ENCODE measurements around the gene EPB42. TPM values are rescaled to one million over a fixed set of nuclear protein-coding genes. Genes with fewer than 3 reads are reported as not detected.

The EPB42 gene
- total and polyA plus RNA-seq, 2 donors (not counting 1 experiment from before 2014, with no cell fraction given) = not detected

- Mint-ChIP-seq H3K27ac (no peak overlapping the region), H3K9me3 (ENCODE audit: insufficient read depth) (no peaks in the 10 kb centered on the region), H3K27me3 (no peaks in the 10 kb centered on the region), H3K4me3 (no peak overlapping the region), H3K4me1 (peaks cover 36% of the 10 kb centered on the region)
- TF ChIP-seq CTCF (IDR thresholded peaks at IDR 0.05) (no peak), EZH2 (IDR thresholded peaks at IDR 0.05; ENCODE audit: borderline replicate concordance, insufficient read depth, low read depth, low read length, poor library complexity, severe bottlenecking) (no peak)
- Histone ChIP-seq H3K79me2 (ENCODE audit: control insufficient read depth, insufficient read depth, low read length) (peaks cover 56% of the 10 kb centered on the region), H3K4me3 (ENCODE audit: control extremely low read depth in 1 of 5, extremely low read depth in 1 of 5, insufficient read depth in 1 of 5, low read depth in 2 of 5, low read length in 4 of 5) (no peak overlapping the region), H3K4me1 (ENCODE audit: control insufficient read depth in 2 of 2, insufficient read depth in 2 of 2, low read length in 2 of 2) (peaks cover 21 to 26% of the 10 kb centered on the region in 2 donors), H3K4me2 (replicated peaks; ENCODE audit: low read depth, low read length, poor library complexity, severe bottlenecking) (no peak overlapping the region), H3K9ac (ENCODE audit: low read length) (no peak overlapping the region), H2AFZ (ENCODE audit: insufficient read depth, low read depth, low read length, poor library complexity, severe bottlenecking) (no peak overlapping the region), H3K27me3 (replicated peaks in 1 of 4; ENCODE audit: control extremely low read depth in 1 of 4, control insufficient read depth in 3 of 4, insufficient read depth in 4 of 4, low read length in 3 of 4) (no peaks in the 10 kb centered on the region), H3K9me3 (ENCODE audit: control extremely low read depth in 1 of 3, control insufficient read depth in 2 of 3, insufficient read depth in 1 of 3, low read length in 2 of 3) (no peaks in the 10 kb centered on the region), H3K36me3 (replicated peaks in 1 of 2; ENCODE audit: control extremely low read depth in 1 of 2, control insufficient read depth in 1 of 2, extremely low read depth in 1 of 2, insufficient read depth in 2 of 2, low read length in 1 of 2) (peaks cover 12 to 68% of the 10 kb centered on the region in 2 experiments), H3K27ac (ENCODE audit: low read length in 2 of 2) (no peak overlapping the region), H4K20me1 (ENCODE audit: control insufficient read depth, insufficient read depth, low read length, poor library complexity, severe bottlenecking) (peaks cover 52% of the 10 kb centered on the region)
- WGBS (ENCODE audit: insufficient coverage) = no CpG with 5 or more reads among the region's 1 CpG
- CTCF ChIA-PET = interaction anchor here (0.9 to 2.1 kb wide), 3 partner anchors 12 to 96 kb away, joined by 3 to 11 read pairs (median 4); no protein-coding TSS in a partner anchor
- DNase-seq = no peak
- intact Hi-C loops (cut with micrococcal nuclease) = no loop called here
- ATAC-seq (ENCODE audit: low read depth) = no peak
- POLR2A ChIA-PET = no interaction called here
Measured at GRCh38 chr15:43190178-43190577, 30.6 kb downstream of the EPB42 start.

GRCh38 chr15:43189296-43189695 is 31.5 kb downstream of the EPB42 start:
- POLR2A ChIA-PET = no interaction called here
- H3K27ac ChIP-seq (ENCODE audit: low read length in 2 of 2) = no peak overlapping the region
- TF ChIP-seq EZH2 (IDR thresholded peaks at IDR 0.05; ENCODE audit: borderline replicate concordance, insufficient read depth, low read depth, low read length, poor library complexity, severe bottlenecking) (no peak), CTCF (IDR thresholded peaks at IDR 0.05) (no peak)
- Mint-ChIP-seq H3K4me1 (peaks cover 42% of the 10 kb centered on the region), H3K4me3 (no peak overlapping the region), H3K27ac (no peak overlapping the region), H3K27me3 (no peaks in the 10 kb centered on the region), H3K9me3 (ENCODE audit: insufficient read depth) (no peaks in the 10 kb centered on the region)
- CTCF ChIA-PET = interaction anchor here (1.3 to 2.1 kb wide), 2 partner anchors 15 to 96 kb away, joined by 7 to 11 read pairs; no protein-coding TSS in a partner anchor
- no peaks in the 10 kb centered on the region for H3K9me3 ChIP-seq (ENCODE audit: control extremely low read depth in 1 of 3, control insufficient read depth in 2 of 3, insufficient read depth in 1 of 3, low read length in 2 of 3)
- H3K36me3 ChIP-seq (replicated peaks in 1 of 2; ENCODE audit: control extremely low read depth in 1 of 2, control insufficient read depth in 1 of 2, extremely low read depth in 1 of 2, insufficient read depth in 2 of 2, low read length in 1 of 2) = peaks cover 12 to 59% of the 10 kb centered on the region in 2 experiments
- H3K4me3 ChIP-seq (ENCODE audit: control extremely low read depth in 1 of 5, extremely low read depth in 1 of 5, insufficient read depth in 1 of 5, low read depth in 2 of 5, low read length in 4 of 5) = no peak overlapping the region
- WGBS (ENCODE audit: insufficient coverage) = 89% methylated on average over 1 of the region's 2 CpGs
- H4K20me1 ChIP-seq (ENCODE audit: control insufficient read depth, insufficient read depth, low read length, poor library complexity, severe bottlenecking) = peaks cover 52% of the 10 kb centered on the region
- DNase-seq (no peak), ATAC-seq (ENCODE audit: low read depth) (no peak)
- no peak overlapping the region for H3K9ac ChIP-seq (ENCODE audit: low read length)
- H2AFZ ChIP-seq (ENCODE audit: insufficient read depth, low read depth, low read length, poor library complexity, severe bottlenecking) = no peak overlapping the region
- no peaks in the 10 kb centered on the region for H3K27me3 ChIP-seq (replicated peaks in 1 of 4; ENCODE audit: control extremely low read depth in 1 of 4, control insufficient read depth in 3 of 4, insufficient read depth in 4 of 4, low read length in 3 of 4)
- H3K4me1 ChIP-seq (ENCODE audit: control insufficient read depth in 2 of 2, insufficient read depth in 2 of 2, low read length in 2 of 2) = peaks cover 21 to 32% of the 10 kb centered on the region in 2 donors
- H3K79me2 ChIP-seq (ENCODE audit: control insufficient read depth, insufficient read depth, low read length) = peaks cover 56% of the 10 kb centered on the region
- intact Hi-C loops (cut with micrococcal nuclease) = loop anchor here (10.0 kb wide), 1 partner anchor 326 kb away; the partner anchor contains the start of gene MAP1A
- no peak overlapping the region for H3K4me2 ChIP-seq (replicated peaks; ENCODE audit: low read depth, low read length, poor library complexity, severe bottlenecking)
